Choroid plexus epithelial cell (primary cell): ENCODE results near the gene EPB41L4A.

Experiments
- DNase-seq: peaks from one replicate; pipeline ENCODE4 v3.0.0-alpha.2; 2010; ENCODE audit warnings: low read depth
- H3K4me3 ChIP-seq: 2 replicates; pipeline ENCODE4 v1.5.1; 2011; ENCODE audit warnings: low read depth, mild to moderate bottlenecking, control low read depth, low read length, moderate library complexity
- TF ChIP-seq, protein P1 (sequence below): conservative IDR thresholded peaks from 2 replicates; pipeline ENCODE4 v1.5.1; 2011; ENCODE audit warnings: low read depth, mild to moderate bottlenecking, control low read depth, inconsistent platforms, low read length, moderate library complexity

The EPB41L4A gene

DNA sequence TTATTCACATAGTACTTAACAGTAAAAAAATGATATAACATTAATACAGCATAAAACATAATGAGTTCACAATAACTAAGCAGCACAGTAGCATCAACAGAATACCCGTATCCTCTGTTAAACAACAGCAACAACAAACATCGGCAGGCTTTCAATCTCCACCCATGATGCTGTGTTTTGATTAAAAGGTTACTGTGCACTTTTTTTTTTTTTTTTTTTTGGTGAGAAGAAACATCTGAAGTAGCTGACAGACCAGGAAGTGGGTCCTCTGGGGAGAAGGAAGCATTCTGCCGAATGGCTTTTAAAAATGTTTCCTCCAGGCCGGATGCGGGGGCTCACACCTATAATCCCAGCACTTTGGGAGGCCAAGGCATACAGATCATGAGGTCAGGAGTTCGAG, 282.3 kb downstream of the EPB41L4A start:
- no peak for DNase-seq
- TF ChIP-seq, protein P1, sequence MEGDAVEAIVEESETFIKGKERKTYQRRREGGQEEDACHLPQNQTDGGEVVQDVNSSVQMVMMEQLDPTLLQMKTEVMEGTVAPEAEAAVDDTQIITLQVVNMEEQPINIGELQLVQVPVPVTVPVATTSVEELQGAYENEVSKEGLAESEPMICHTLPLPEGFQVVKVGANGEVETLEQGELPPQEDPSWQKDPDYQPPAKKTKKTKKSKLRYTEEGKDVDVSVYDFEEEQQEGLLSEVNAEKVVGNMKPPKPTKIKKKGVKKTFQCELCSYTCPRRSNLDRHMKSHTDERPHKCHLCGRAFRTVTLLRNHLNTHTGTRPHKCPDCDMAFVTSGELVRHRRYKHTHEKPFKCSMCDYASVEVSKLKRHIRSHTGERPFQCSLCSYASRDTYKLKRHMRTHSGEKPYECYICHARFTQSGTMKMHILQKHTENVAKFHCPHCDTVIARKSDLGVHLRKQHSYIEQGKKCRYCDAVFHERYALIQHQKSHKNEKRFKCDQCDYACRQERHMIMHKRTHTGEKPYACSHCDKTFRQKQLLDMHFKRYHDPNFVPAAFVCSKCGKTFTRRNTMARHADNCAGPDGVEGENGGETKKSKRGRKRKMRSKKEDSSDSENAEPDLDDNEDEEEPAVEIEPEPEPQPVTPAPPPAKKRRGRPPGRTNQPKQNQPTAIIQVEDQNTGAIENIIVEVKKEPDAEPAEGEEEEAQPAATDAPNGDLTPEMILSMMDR = no peak
- no peak overlapping the region for H3K4me3 ChIP-seq

DNA sequence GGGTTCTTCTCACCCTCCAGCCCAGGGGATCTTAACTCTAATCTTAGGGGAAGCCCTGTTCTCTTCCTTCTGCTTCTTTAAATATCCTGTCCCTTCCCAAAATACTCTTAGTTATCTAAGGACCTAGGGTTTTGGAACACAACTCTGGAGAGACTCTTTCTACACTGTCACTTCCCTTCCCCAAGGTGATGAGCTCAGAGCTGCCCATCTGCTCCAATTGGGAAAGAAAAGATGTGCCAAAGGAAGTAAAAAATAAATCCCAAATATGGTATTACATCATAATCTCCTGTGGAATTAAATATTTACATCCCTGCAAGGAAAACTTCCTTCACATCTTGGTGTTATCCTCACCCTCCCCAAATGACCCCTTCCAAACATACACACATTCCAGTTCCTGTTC, 291.2 kb downstream of the EPB41L4A start:
- TF ChIP-seq, protein P1 = no peak
- DNase-seq = no peak
- H3K4me3 ChIP-seq = no peak overlapping the region

DNA sequence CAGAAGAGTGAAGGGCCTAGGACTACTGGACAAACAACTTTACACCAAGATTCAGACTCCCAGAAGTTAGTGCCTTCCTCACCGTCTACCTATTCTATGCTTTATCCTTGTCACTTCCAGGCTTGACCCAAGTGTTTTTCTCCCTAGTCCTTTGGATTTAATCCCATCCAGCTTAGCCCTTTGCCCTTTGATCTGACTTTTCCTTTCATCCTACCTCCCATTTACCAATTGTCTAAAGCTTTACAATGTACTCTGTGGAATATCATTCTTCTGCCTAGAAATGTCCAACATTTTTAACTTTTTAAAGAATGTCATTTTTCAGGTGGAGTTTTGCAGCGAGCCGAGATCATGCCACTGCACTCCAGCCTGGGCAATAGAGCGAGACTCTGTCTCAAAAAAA, 292.1 kb downstream of the EPB41L4A start:
- no peak for DNase-seq
- H3K4me3 ChIP-seq = no peak overlapping the region

DNA sequence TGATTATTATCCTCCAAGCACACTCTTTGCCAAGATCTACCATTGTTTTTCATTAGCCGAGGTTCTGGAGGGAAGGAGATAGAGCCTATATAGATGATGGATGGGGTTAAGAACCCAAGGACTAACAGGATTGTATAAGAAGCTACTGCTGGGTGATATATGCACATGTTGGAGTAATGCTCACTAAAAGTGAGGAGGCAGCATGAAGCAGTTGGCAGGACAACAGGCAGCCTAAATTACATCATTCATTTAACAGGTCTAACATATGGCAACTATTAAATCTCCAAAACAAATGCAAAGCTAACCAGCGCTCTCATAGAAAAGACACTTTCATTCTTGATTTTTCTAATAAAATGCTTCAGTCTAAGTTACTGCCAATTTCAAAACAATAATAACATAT, 293.2 kb downstream of the EPB41L4A start:
- no peak for DNase-seq
- H3K4me3 ChIP-seq = no peak overlapping the region
- TF ChIP-seq, protein P1 = no peak

More for the DNA sequence above, 292.1 kb downstream of the EPB41L4A start:
- TF ChIP-seq, protein P1 = no peak

DNA sequence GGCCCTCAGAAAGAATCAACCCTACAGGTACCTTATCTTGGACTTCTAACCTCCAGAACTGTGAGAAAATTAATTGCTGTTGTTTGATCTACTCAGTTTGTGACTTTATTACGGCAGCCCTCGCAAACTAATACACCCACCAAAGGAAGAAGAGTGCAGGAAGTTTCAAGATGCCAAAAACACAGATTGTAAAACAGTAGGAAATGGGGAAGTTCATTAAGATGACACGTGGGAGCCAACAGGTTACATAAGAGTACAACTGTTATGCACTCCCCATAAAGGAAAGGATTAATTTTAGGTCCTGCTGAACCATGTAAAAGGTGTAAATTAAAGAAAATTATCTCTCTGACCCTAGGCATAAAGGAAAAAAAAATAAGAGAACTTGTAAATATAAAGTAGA, 294.3 kb downstream of the EPB41L4A start:
- no peak overlapping the region for H3K4me3 ChIP-seq
- no peak for DNase-seq
- TF ChIP-seq, protein P1 = no peak

DNA sequence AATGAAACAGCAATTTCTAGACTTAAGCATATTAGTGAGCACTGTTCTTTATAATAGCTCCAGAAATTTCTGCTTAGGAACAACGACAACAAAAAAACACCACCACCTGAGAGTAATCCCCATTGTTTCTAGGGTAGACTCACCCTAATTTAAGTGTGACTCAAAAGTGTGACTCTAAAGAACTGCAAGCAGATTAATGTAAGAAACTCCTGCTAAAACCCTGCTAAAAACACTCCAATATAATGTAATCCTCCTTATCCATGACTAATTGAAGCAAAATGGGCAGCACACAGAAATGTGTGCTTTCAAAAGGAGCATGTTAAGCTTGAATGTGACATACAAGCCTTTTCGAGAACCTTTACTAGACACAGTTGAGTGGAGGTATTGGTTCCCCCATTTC, 296.0 kb downstream of the EPB41L4A start:
- TF ChIP-seq, protein P1 = no peak
- DNase-seq = no peak
- H3K4me3 ChIP-seq = no peak overlapping the region

DNA sequence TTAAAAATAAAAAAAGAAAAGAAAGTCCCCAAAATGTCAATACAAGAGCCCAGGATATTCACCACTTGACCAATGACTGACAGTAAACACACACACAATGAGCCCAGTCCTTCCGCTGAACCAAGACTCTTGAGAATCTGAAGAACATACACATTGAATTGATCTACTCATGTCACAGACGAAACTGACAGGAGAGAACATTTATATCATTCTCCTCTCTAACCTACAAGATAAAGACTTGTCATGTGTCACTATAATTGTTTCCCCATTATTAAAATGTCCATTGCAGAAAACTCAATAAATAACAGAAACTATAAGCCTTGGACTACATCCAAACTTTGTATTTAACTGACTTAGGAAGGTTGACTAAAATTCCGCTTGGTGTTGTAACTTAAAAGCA, 296.7 kb downstream of the EPB41L4A start:
- DNase-seq = no peak
- no peak overlapping the region for H3K4me3 ChIP-seq
- TF ChIP-seq, protein P1 = no peak
